ENCODE data around the gene TMEM239.

- TF ChIP-seq CTCF (IDR thresholded peaks at IDR 0.05) (no peak), EP300 (IDR thresholded peaks at IDR 0.05) (no peak), POLR2AphosphoS5 (IDR thresholded peaks at IDR 0.05) (no peak)
Measured at GRCh38 chr20:2775139-2775538, 41.0 kb upstream of the TMEM239 start.

Measured in esophagus muscularis mucosa (tissue), 4 donors.